SK-N-SH treated with all-trans-retinoic acid at 6 μM for 48 hours (cell line): ENCODE results near the gene TBL1XR1.
A peak's percentile ranks its signal among the peaks of the same experiment; 100 is the strongest.

Experiments
- ATAC-seq: fragments of 200-7000 bp; cut with Tn5 transposase; 3 replicates; pipeline ENCODE4 v1.9.1; 2020; ENCODE audit warnings: mild to moderate bottlenecking, moderate library complexity
- ARNTL ChIP-seq: fragments of 450-650 bp; formaldehyde crosslinking; IDR thresholded peaks from 2 replicates; pipeline ENCODE4 v1.5.0; 2020; ENCODE audit warnings: low read depth, mild to moderate bottlenecking, moderate library complexity, borderline replicate concordance
- CSDC2 ChIP-seq: fragments of 250-450 bp; sonication (Bioruptor Pico); IDR thresholded peaks from 2 replicates; pipeline ENCODE4 v1.5.0; 2020; ENCODE audit warnings: mild to moderate bottlenecking, moderate library complexity
- ESRRG ChIP-seq: fragments of 250-450 bp; sonication (Bioruptor Pico); IDR thresholded peaks from 2 replicates; pipeline ENCODE4 v1.6.1; 2021; ENCODE audit warnings: mild to moderate bottlenecking
- GLIS3 ChIP-seq: fragments of 250-450 bp; sonication (Bioruptor Pico); IDR thresholded peaks from 2 replicates; pipeline ENCODE4 v1.5.0; 2020; ENCODE audit warnings: mild to moderate bottlenecking, moderate library complexity
- ISL1 ChIP-seq: fragments of 250-450 bp; sonication (Bioruptor Pico); IDR thresholded peaks from 2 replicates; pipeline ENCODE4 v2.1.2; 2022; ENCODE audit warnings: mild to moderate bottlenecking, moderate library complexity
- OSR1 ChIP-seq: fragments of 250-450 bp; sonication (Bioruptor Pico); IDR thresholded peaks from 2 replicates; pipeline ENCODE4 v1.8.0; 2022; ENCODE audit warnings: moderate library complexity, mild to moderate bottlenecking, inconsistent platforms
- PPARA ChIP-seq: fragments of 250-450 bp; sonication (Bioruptor Pico); IDR thresholded peaks from 2 replicates; pipeline ENCODE4 v1.5.0; 2020; ENCODE audit warnings: mild to moderate bottlenecking, borderline replicate concordance
- RARB ChIP-seq: fragments of 250-450 bp; sonication (Bioruptor Pico); IDR thresholded peaks from 2 replicates; pipeline ENCODE4 v1.8.0; 2021; ENCODE audit warnings: mild to moderate bottlenecking, moderate library complexity
- SNAI2 ChIP-seq: fragments of 250-450 bp; sonication (Bioruptor Pico); IDR thresholded peaks from 2 replicates; pipeline ENCODE4 v1.5.0; 2020; ENCODE audit warnings: mild to moderate bottlenecking, moderate library complexity
- TCF4 ChIP-seq: fragments of 250-450 bp; sonication (Bioruptor Pico); IDR thresholded peaks from 2 replicates; pipeline ENCODE4 v1.8.0; 2021; ENCODE audit warnings: mild to moderate bottlenecking, moderate library complexity, borderline replicate concordance
- TOX ChIP-seq: fragments of 250-450 bp; sonication (Bioruptor Pico); IDR thresholded peaks from 2 replicates; pipeline ENCODE4 v1.8.0; 2021; ENCODE audit warnings: mild to moderate bottlenecking, moderate library complexity, borderline replicate concordance
- ZFP3 ChIP-seq: fragments of 250-450 bp; sonication (Bioruptor Pico); IDR thresholded peaks from 2 replicates; pipeline ENCODE4 v1.5.0; 2020; ENCODE audit warnings: mild to moderate bottlenecking, moderate library complexity
- ZFP30 ChIP-seq: fragments of 450-650 bp; formaldehyde crosslinking; IDR thresholded peaks from 2 replicates; pipeline ENCODE4 v1.5.0; 2022; ENCODE audit warnings: mild to moderate bottlenecking, moderate library complexity
- ZNF565 ChIP-seq: fragments of 450-650 bp; formaldehyde crosslinking; conservative IDR thresholded peaks from 2 replicates; pipeline ENCODE4 v1.5.0; 2020; ENCODE audit warnings: low read depth, mild to moderate bottlenecking, moderate library complexity
- ZNF70 ChIP-seq: fragments of 450-650 bp; formaldehyde crosslinking; IDR thresholded peaks from 2 replicates; pipeline ENCODE4 v1.5.0; 2020; ENCODE audit warnings: mild to moderate bottlenecking, moderate library complexity
- ZNF8 ChIP-seq: fragments of 450-650 bp; formaldehyde crosslinking; IDR thresholded peaks from 2 replicates; pipeline ENCODE4 v1.5.0; 2020; ENCODE audit warnings: mild to moderate bottlenecking, moderate library complexity
- TF ChIP-seq, protein P1 (sequence below): fragments of 250-450 bp; sonication (Bioruptor Pico); IDR thresholded peaks from 2 replicates; pipeline ENCODE4 v1.5.1; 2020; ENCODE audit warnings: low read depth, mild to moderate bottlenecking, moderate library complexity
- TF ChIP-seq, protein P2 (sequence below): fragments of 250-450 bp; sonication (Bioruptor Pico); IDR thresholded peaks from 2 replicates; pipeline ENCODE4 v1.8.0; 2020; ENCODE audit warnings: mild to moderate bottlenecking, moderate library complexity, borderline replicate concordance
- TF ChIP-seq, protein P3 (sequence below): fragments of 250-450 bp; sonication (Bioruptor Pico); IDR thresholded peaks from 2 replicates; pipeline ENCODE4 v1.8.0; 2021; ENCODE audit warnings: low read depth, mild to moderate bottlenecking, moderate library complexity, borderline replicate concordance
- TF ChIP-seq, protein P4 (sequence below): fragments of 250-450 bp; sonication (Bioruptor Pico); IDR thresholded peaks from 2 replicates; pipeline ENCODE4 v1.5.0; 2020; ENCODE audit warnings: mild to moderate bottlenecking, moderate library complexity

Gene TBL1XR1

DNA sequence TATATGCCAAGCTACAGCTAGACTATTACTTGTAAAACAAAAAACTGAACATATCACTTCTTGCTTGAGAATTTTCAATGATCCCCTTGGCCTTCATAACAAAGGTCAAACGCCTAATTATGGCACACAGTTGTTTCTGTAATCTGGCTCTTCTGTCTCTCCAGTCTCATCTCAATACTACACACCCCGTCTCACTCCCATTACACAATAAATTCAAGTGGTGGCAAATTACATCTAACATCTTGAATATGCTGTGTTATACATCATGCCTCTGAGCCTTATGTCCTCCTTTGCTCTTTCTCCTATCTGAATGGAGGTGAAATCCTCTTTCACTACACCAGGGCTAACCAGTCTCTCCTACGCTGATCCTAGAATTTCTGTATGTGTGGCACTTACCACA lies 140.4 kb downstream of the TBL1XR1 start (continued):
- TF ChIP-seq ISL1 (no peak), ESRRG (CRISPR knock-in tag) (no peak), PPARA (CRISPR knock-in tag) (no peak), TOX (no peak), ZFP3 (CRISPR knock-in tag) (no peak), ZNF8 (CRISPR knock-in tag) (no peak), RARB (no peak), TCF4 (CRISPR knock-in tag) (no peak)
- TF ChIP-seq, protein P1, sequence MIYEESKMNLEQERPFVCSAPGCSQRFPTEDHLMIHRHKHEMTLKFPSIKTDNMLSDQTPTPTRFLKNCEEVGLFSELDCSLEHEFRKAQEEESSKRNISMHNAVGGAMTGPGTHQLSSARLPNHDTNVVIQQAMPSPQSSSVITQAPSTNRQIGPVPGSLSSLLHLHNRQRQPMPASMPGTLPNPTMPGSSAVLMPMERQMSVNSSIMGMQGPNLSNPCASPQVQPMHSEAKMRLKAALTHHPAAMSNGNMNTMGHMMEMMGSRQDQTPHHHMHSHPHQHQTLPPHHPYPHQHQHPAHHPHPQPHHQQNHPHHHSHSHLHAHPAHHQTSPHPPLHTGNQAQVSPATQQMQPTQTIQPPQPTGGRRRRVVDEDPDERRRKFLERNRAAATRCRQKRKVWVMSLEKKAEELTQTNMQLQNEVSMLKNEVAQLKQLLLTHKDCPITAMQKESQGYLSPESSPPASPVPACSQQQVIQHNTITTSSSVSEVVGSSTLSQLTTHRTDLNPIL (CRISPR knock-in tag) = no peak
- TF ChIP-seq, protein P2, sequence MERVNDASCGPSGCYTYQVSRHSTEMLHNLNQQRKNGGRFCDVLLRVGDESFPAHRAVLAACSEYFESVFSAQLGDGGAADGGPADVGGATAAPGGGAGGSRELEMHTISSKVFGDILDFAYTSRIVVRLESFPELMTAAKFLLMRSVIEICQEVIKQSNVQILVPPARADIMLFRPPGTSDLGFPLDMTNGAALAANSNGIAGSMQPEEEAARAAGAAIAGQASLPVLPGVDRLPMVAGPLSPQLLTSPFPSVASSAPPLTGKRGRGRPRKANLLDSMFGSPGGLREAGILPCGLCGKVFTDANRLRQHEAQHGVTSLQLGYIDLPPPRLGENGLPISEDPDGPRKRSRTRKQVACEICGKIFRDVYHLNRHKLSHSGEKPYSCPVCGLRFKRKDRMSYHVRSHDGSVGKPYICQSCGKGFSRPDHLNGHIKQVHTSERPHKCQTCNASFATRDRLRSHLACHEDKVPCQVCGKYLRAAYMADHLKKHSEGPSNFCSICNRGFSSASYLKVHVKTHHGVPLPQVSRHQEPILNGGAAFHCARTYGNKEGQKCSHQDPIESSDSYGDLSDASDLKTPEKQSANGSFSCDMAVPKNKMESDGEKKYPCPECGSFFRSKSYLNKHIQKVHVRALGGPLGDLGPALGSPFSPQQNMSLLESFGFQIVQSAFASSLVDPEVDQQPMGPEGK (CRISPR knock-in tag) = no peak

DNA sequence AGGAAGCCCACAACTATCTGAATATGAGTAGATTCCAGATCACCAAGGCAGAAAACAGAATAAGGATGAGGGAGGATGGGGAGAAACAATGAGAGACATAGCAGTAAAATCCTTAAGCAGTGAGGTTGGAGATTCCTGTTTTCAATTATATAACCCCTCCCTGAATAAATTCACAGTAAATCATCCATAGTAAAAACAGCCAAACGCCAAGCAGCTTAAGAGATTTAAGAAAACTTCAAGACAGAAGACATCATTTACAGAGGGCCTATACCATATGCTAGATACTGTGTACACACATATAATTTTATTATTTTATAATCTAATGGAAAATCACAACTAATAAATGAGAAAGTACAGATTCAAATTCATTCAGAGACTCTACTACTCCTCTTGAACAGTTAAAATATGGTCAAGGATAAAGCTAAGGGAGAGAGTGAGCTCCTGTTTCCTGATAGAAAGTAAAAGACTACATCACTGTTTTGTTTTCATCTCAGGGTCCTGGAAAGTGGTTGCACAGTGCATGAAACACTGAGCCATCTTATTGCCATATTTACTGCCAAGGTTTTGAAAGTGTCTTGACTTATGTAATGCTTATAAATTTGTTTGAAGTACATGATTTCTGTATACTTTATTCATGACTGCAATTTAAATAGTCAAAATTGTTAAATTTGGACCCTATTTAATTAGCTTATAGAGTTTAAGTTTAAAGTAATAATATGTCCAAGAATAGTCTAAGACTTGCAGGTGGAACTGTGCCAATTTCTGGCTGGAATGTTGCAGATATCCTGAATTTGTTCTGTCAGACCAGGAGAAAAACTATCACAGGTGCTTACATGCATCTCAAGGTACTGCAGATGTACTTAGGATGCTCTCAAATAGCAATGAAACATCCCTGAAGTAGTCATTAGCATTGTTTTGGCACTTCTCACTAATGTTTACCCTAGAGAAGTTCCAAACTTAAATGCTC lies 141.4 kb downstream of the TBL1XR1 start:
- peak; percentile 73 for ATAC-seq
- no peak for TF ChIP-seq TOX

DNA sequence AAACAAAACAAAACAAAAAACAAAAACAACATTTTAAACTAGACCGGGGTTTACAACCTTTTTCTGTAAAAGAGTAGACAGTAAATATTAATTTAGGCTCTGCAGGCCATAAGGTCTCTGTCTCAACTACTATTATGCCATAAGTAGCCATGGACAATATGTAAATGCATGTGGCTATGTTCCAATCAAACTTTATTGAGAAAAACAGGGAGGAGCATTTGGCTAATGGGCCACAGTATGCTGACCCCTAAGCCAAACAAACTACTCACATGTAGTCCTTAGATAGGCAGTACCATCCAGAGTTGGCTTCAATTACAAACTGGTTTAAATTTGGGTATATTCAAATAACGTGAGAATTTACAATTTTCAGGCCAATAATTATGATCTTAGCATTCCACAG lies 144.2 kb downstream of the TBL1XR1 start:
- no peak for ATAC-seq
- TF ChIP-seq OSR1 (CRISPR knock-in tag) (no peak), SNAI2 (CRISPR knock-in tag) (no peak), ISL1 (no peak), ARNTL (CRISPR knock-in tag) (no peak), ZFP30 (no peak), ZFP3 (CRISPR knock-in tag) (no peak), RARB (no peak), ZNF70 (CRISPR knock-in tag) (no peak), TCF4 (CRISPR knock-in tag) (no peak), PPARA (CRISPR knock-in tag) (no peak), ZNF565 (no peak), GLIS3 (CRISPR knock-in tag) (no peak), CSDC2 (CRISPR knock-in tag) (no peak), ZNF8 (CRISPR knock-in tag) (no peak), ESRRG (CRISPR knock-in tag) (no peak)
- TF ChIP-seq, protein P3, sequence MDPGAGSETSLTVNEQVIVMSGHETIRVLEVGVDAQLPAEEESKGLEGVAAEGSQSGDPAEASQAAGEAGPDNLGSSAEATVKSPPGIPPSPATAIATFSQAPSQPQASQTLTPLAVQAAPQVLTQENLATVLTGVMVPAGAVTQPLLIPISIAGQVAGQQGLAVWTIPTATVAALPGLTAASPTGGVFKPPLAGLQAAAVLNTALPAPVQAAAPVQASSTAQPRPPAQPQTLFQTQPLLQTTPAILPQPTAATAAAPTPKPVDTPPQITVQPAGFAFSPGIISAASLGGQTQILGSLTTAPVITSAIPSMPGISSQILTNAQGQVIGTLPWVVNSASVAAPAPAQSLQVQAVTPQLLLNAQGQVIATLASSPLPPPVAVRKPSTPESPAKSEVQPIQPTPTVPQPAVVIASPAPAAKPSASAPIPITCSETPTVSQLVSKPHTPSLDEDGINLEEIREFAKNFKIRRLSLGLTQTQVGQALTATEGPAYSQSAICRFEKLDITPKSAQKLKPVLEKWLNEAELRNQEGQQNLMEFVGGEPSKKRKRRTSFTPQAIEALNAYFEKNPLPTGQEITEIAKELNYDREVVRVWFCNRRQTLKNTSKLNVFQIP = no peak
- TF ChIP-seq, protein P1 (CRISPR knock-in tag) = no peak
- TF ChIP-seq, protein P4, sequence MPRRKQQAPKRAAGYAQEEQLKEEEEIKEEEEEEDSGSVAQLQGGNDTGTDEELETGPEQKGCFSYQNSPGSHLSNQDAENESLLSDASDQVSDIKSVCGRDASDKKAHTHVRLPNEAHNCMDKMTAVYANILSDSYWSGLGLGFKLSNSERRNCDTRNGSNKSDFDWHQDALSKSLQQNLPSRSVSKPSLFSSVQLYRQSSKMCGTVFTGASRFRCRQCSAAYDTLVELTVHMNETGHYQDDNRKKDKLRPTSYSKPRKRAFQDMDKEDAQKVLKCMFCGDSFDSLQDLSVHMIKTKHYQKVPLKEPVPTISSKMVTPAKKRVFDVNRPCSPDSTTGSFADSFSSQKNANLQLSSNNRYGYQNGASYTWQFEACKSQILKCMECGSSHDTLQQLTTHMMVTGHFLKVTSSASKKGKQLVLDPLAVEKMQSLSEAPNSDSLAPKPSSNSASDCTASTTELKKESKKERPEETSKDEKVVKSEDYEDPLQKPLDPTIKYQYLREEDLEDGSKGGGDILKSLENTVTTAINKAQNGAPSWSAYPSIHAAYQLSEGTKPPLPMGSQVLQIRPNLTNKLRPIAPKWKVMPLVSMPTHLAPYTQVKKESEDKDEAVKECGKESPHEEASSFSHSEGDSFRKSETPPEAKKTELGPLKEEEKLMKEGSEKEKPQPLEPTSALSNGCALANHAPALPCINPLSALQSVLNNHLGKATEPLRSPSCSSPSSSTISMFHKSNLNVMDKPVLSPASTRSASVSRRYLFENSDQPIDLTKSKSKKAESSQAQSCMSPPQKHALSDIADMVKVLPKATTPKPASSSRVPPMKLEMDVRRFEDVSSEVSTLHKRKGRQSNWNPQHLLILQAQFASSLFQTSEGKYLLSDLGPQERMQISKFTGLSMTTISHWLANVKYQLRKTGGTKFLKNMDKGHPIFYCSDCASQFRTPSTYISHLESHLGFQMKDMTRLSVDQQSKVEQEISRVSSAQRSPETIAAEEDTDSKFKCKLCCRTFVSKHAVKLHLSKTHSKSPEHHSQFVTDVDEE = no peak
- TF ChIP-seq, protein P2 (CRISPR knock-in tag) = no peak
